GM23338 (cell line): ENCODE data around the gene FASTKD2. TPM values are rescaled to one million over a fixed set of nuclear protein-coding genes. Genes with fewer than 3 reads are reported as not detected.

Experiments used
- ATAC-seq: fragments of 200-7000 bp; cut with Tn5 transposase; 3 replicates; pipeline ENCODE4 v1.9.1; 2020
- DNase-seq: peaks from one replicate; pipeline ENCODE4 v3.0.0-alpha.2; 2015; ENCODE audit warnings: low spot score
- H2AFZ ChIP-seq: fragments of 200-600 bp; sonication (generic); 2 replicates; pipeline ENCODE4 v1.8.0; 2016; ENCODE audit warnings: antibody characterized with exemption, mild to moderate bottlenecking, moderate library complexity
- H3F3A ChIP-seq: fragments of 200-600 bp; sonication (generic); replicated peaks from 2 replicates; pipeline ENCODE4 v1.8.0; 2017; ENCODE audit warnings: antibody characterized with exemption, mixed run types, low read depth
- H3K27ac ChIP-seq: fragments of 200-600 bp; sonication (generic); 2 replicates; pipeline ENCODE4 v1.6.1; 2016; ENCODE audit warnings: low read depth
- H3K27me3 ChIP-seq: fragments of 200-600 bp; sonication (generic); 2 replicates; pipeline ENCODE4 v1.8.0; 2016; ENCODE audit warnings: mild to moderate bottlenecking, mixed run types, moderate library complexity; ENCODE audit not compliant: insufficient read depth
- H3K36me3 ChIP-seq: fragments of 200-600 bp; sonication (generic); 2 replicates; pipeline ENCODE4 v1.8.0; 2016; ENCODE audit warnings: mild to moderate bottlenecking; ENCODE audit not compliant: insufficient read depth
- H3K4me1 ChIP-seq: fragments of 200-600 bp; sonication (generic); 2 replicates; pipeline ENCODE4 v1.8.0; 2016; ENCODE audit warnings: mild to moderate bottlenecking, moderate library complexity; ENCODE audit not compliant: insufficient read depth
- H3K4me2 ChIP-seq: fragments of 200-600 bp; sonication (generic); 2 replicates; pipeline ENCODE4 v1.7.1; 2017; ENCODE audit warnings: mixed run types
- H3K4me3 ChIP-seq: fragments of 200-600 bp; sonication (generic); 2 replicates; pipeline ENCODE4 v1.6.1; 2016; ENCODE audit warnings: mixed run types
- H3K79me2 ChIP-seq: fragments of 200-600 bp; sonication (generic); replicated peaks from 2 replicates; pipeline ENCODE4 v1.8.0; 2017; ENCODE audit warnings: mild to moderate bottlenecking; ENCODE audit not compliant: insufficient read depth
- H3K9me2 ChIP-seq: fragments of 200-600 bp; sonication (generic); 2 replicates; pipeline ENCODE4 v1.8.0; 2017; ENCODE audit not compliant: insufficient read depth
- H4K20me1 ChIP-seq: fragments of 200-600 bp; sonication (generic); replicated peaks from 2 replicates; pipeline ENCODE4 v1.8.0; 2017; ENCODE audit warnings: mild to moderate bottlenecking; ENCODE audit not compliant: insufficient read depth
- H3K27ac Mint-ChIP-seq: 2 replicates; pipeline ENCODE4 v1.8.0; 2020; ENCODE audit warnings: inconsistent platforms, mild to moderate bottlenecking, moderate library complexity, mixed read lengths
- H3K27me3 Mint-ChIP-seq: 3 replicates; pipeline ENCODE4 v1.8.0; 2022; ENCODE audit warnings: low read depth, mild to moderate bottlenecking, moderate library complexity, mixed read lengths, inconsistent platforms; ENCODE audit not compliant: insufficient read depth, poor library complexity
- H3K36me3 Mint-ChIP-seq: 3 replicates; pipeline ENCODE4 v1.8.0; 2021; ENCODE audit warnings: low read depth, mild to moderate bottlenecking, inconsistent platforms, moderate library complexity, mixed read lengths
- H3K4me1 Mint-ChIP-seq: 3 replicates; pipeline ENCODE4 v1.8.0; 2020; ENCODE audit warnings: mild to moderate bottlenecking, inconsistent platforms, mixed read lengths
- H3K4me3 Mint-ChIP-seq: 3 replicates; pipeline ENCODE4 v1.8.0; 2021; ENCODE audit warnings: moderate library complexity, mild to moderate bottlenecking, inconsistent platforms, mixed read lengths
- H3K9me3 Mint-ChIP-seq: 3 replicates; pipeline ENCODE4 v1.8.0; 2020; ENCODE audit warnings: moderate library complexity, mild to moderate bottlenecking, inconsistent platforms, mixed read lengths
- CREB1 ChIP-seq: fragments of 250-450 bp; sonication (Bioruptor Pico); IDR thresholded peaks from 2 replicates; pipeline ENCODE4 v1.5.0; 2020; ENCODE audit warnings: low read depth, mild to moderate bottlenecking, moderate library complexity
- EZH2phosphoT487 ChIP-seq: fragments of 200-600 bp; sonication (generic); IDR thresholded peaks from one replicate; pipeline ENCODE4 v1.8.1; 2018; ENCODE audit warnings: antibody characterized with exemption; ENCODE audit not compliant: unreplicated experiment
- JUNB ChIP-seq: IDR thresholded peaks from one replicate; pipeline ENCODE4 v1.6.1; 2016; ENCODE audit warnings: antibody characterized with exemption; ENCODE audit not compliant: unreplicated experiment
- NANOG ChIP-seq: IDR thresholded peaks from 2 replicates; pipeline ENCODE4 v1.6.1; 2016; ENCODE audit warnings: antibody characterized with exemption, borderline replicate concordance
- POLR2AphosphoS5 ChIP-seq: IDR thresholded peaks from 2 replicates; pipeline ENCODE4 v1.6.1; 2016; ENCODE audit warnings: antibody characterized with exemption, low read depth
- STAT1 ChIP-seq: IDR thresholded peaks from one replicate; pipeline ENCODE4 v1.6.1; 2016; ENCODE audit warnings: antibody characterized with exemption; ENCODE audit not compliant: unreplicated experiment
- ZNF114 ChIP-seq: fragments of 250-450 bp; sonication (Bioruptor Pico); IDR thresholded peaks from 2 replicates; pipeline ENCODE4 v1.5.0; 2020; ENCODE audit warnings: mild to moderate bottlenecking, moderate library complexity
- ZNF331 ChIP-seq: fragments of 250-450 bp; sonication (Bioruptor Pico); IDR thresholded peaks from 2 replicates; pipeline ENCODE4 v1.5.0; 2020; ENCODE audit warnings: low read depth, mild to moderate bottlenecking, moderate library complexity
- polyA plus RNA-seq: library from polyadenylated mRNA; unstranded; fragments of >200 nt; fragmentation: Nextera tagmentation; extraction: Ambion mirVana; gene quantifications from 2 replicates; pipeline ENCODE4 v1.2.1, GENCODE V29; 2016
- total RNA-seq: library from RNA; depleted of rRNA; stranded (reverse); fragments of >200 nt; shearing (Covaris generic); gene quantifications from 2 replicates; pipeline ENCODE4 v1.2.3, GENCODE V29; 2014
- TF ChIP-seq, protein P1 (sequence below): fragments of 250-450 bp; sonication (Bioruptor Pico); IDR thresholded peaks from 2 replicates; pipeline ENCODE4 v1.5.0; 2020; ENCODE audit warnings: mild to moderate bottlenecking, moderate library complexity
- TF ChIP-seq, protein P2 (sequence below), 2 experiments: fragments of 200-600 bp in 1 of 2; sonication (generic) in 1 of 2; conservative IDR thresholded peaks; 2 replicates each; pipeline versions ENCODE4 v1.5.1 to v1.6.1; 2016 to 2017; ENCODE audit warnings: antibody characterized with exemption in 2 of 2, low read depth in 2 of 2, mild to moderate bottlenecking in 2 of 2, moderate library complexity in 1 of 2
- TF ChIP-seq, protein P3 (sequence below): IDR thresholded peaks from one replicate; pipeline ENCODE4 v1.6.1; 2018; ENCODE audit warnings: antibody characterized with exemption; ENCODE audit not compliant: unreplicated experiment
- TF ChIP-seq, protein P4 (sequence below): IDR thresholded peaks from 2 replicates; pipeline ENCODE4 v1.6.1; 2016; ENCODE audit warnings: antibody characterized with exemption

FASTKD2 gene
- total and polyA plus RNA-seq, 2 experiments from 2014 or later, result 20.5 to 48.7 TPM

DNA sequence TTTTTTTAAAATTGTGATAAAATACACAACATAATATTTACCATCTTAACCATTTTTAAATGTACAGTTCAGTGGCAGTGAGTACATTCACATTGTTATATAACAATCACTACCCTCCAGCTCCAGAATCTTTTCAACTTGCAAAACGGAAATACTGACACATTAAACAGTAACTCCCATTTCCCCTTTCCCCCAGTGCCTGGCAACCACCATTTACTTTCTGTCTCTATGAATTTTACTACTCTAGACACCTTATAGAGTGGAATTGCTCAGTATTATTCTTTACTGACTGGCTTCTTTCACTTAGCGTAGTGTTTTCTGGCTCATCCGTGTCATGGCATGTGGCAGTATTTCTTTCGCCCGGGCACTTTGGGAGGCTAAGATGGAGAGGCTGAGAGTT, 32.6 kb downstream of the FASTKD2 start (continued):
- TF ChIP-seq, protein P1, sequence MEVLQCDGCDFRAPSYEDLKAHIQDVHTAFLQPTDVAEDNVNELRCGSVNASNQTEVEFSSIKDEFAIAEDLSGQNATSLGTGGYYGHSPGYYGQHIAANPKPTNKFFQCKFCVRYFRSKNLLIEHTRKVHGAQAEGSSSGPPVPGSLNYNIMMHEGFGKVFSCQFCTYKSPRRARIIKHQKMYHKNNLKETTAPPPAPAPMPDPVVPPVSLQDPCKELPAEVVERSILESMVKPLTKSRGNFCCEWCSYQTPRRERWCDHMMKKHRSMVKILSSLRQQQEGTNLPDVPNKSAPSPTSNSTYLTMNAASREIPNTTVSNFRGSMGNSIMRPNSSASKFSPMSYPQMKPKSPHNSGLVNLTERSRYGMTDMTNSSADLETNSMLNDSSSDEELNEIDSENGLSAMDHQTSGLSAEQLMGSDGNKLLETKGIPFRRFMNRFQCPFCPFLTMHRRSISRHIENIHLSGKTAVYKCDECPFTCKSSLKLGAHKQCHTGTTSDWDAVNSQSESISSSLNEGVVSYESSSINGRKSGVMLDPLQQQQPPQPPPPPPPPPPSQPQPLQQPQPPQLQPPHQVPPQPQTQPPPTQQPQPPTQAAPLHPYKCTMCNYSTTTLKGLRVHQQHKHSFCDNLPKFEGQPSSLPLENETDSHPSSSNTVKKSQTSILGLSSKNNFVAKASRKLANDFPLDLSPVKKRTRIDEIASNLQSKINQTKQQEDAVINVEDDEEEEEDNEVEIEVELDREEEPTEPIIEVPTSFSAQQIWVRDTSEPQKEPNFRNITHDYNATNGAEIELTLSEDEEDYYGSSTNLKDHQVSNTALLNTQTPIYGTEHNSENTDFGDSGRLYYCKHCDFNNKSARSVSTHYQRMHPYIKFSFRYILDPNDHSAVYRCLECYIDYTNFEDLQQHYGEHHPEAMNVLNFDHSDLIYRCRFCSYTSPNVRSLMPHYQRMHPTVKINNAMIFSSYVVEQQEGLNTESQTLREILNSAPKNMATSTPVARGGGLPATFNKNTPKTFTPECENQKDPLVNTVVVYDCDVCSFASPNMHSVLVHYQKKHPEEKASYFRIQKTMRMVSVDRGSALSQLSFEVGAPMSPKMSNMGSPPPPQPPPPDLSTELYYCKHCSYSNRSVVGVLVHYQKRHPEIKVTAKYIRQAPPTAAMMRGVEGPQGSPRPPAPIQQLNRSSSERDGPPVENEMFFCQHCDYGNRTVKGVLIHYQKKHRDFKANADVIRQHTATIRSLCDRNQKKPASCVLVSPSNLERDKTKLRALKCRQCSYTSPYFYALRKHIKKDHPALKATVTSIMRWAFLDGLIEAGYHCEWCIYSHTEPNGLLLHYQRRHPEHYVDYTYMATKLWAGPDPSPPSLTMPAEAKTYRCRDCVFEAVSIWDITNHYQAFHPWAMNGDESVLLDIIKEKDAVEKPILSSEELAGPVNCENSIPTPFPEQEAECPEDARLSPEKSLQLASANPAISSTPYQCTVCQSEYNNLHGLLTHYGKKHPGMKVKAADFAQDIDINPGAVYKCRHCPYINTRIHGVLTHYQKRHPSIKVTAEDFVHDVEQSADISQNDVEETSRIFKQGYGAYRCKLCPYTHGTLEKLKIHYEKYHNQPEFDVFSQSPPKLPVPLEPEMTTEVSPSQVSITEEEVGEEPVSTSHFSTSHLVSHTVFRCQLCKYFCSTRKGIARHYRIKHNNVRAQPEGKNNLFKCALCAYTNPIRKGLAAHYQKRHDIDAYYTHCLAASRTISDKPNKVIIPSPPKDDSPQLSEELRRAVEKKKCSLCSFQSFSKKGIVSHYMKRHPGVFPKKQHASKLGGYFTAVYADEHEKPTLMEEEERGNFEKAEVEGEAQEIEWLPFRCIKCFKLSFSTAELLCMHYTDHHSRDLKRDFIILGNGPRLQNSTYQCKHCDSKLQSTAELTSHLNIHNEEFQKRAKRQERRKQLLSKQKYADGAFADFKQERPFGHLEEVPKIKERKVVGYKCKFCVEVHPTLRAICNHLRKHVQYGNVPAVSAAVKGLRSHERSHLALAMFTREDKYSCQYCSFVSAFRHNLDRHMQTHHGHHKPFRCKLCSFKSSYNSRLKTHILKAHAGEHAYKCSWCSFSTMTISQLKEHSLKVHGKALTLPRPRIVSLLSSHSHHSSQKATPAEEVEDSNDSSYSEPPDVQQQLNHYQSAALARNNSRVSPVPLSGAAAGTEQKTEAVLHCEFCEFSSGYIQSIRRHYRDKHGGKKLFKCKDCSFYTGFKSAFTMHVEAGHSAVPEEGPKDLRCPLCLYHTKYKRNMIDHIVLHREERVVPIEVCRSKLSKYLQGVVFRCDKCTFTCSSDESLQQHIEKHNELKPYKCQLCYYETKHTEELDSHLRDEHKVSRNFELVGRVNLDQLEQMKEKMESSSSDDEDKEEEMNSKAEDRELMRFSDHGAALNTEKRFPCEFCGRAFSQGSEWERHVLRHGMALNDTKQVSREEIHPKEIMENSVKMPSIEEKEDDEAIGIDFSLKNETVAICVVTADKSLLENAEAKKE (CRISPR knock-in tag), result no peak
- TF ChIP-seq ZNF331 (CRISPR knock-in tag), result no peak

DNA sequence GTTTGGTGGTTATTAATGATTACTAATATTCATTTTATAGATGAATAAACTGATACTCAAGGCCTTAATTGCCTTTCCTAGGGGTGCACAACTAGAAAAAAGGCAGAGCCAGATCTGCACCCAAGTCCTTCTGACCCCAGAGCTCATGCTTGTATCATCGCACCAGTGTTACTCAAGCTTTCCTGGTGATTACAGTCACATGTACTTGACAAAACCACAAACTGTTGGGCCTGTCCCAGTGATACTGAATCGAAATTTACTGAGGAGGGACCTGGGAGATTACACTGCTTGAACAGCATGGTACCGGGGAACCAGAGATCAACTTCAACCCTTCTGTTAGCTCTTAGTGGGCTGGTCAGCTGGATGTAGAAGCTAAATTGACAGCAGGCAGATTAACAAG, 33.7 kb downstream of the FASTKD2 start:
- H3K4me3 ChIP-seq, result no peak overlapping the region
- peaks cover 6% of the 10 kb centered on the region; the same call in 1 of the 2 replicates for H3F3A ChIP-seq
- H3K4me1 ChIP-seq, result peaks cover 42% of the 10 kb centered on the region
- no peaks in the 10 kb centered on the region for H4K20me1 ChIP-seq
- Mint-ChIP-seq H3K27me3 (no peaks in the 10 kb centered on the region), H3K27ac (no peak overlapping the region; the same call in 1 of the 2 replicates), H3K9me3 (no peaks in the 10 kb centered on the region), H3K4me3 (no peak overlapping the region), H3K36me3 (peaks cover 15% of the 10 kb centered on the region; the same call in 2 of the 3 replicates), H3K4me1 (peaks cover 41% of the 10 kb centered on the region)
- H3K79me2 ChIP-seq, result no peaks in the 10 kb centered on the region
- no peak overlapping the region for H3K4me2 ChIP-seq
- H3K9me2 ChIP-seq, result no peaks in the 10 kb centered on the region
- DNase-seq (no peak), ATAC-seq (no peak)
- H3K27me3 ChIP-seq, result no peaks in the 10 kb centered on the region
- H3K36me3 ChIP-seq, result no peaks in the 10 kb centered on the region
- H2AFZ ChIP-seq, result no peak overlapping the region
- no peak overlapping the region for H3K27ac ChIP-seq
- TF ChIP-seq CREB1 (CRISPR knock-in tag) (no peak), JUNB (no peak), STAT1 (no peak), EZH2phosphoT487 (no peak), NANOG (no peak), POLR2AphosphoS5 (no peak), ZNF114 (no peak)
- TF ChIP-seq, protein P2, sequence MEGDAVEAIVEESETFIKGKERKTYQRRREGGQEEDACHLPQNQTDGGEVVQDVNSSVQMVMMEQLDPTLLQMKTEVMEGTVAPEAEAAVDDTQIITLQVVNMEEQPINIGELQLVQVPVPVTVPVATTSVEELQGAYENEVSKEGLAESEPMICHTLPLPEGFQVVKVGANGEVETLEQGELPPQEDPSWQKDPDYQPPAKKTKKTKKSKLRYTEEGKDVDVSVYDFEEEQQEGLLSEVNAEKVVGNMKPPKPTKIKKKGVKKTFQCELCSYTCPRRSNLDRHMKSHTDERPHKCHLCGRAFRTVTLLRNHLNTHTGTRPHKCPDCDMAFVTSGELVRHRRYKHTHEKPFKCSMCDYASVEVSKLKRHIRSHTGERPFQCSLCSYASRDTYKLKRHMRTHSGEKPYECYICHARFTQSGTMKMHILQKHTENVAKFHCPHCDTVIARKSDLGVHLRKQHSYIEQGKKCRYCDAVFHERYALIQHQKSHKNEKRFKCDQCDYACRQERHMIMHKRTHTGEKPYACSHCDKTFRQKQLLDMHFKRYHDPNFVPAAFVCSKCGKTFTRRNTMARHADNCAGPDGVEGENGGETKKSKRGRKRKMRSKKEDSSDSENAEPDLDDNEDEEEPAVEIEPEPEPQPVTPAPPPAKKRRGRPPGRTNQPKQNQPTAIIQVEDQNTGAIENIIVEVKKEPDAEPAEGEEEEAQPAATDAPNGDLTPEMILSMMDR (conservative IDR thresholded peaks at IDR 0.05; ENCODE audit: low read depth in 2 of 2), result no peak
- TF ChIP-seq, protein P3, sequence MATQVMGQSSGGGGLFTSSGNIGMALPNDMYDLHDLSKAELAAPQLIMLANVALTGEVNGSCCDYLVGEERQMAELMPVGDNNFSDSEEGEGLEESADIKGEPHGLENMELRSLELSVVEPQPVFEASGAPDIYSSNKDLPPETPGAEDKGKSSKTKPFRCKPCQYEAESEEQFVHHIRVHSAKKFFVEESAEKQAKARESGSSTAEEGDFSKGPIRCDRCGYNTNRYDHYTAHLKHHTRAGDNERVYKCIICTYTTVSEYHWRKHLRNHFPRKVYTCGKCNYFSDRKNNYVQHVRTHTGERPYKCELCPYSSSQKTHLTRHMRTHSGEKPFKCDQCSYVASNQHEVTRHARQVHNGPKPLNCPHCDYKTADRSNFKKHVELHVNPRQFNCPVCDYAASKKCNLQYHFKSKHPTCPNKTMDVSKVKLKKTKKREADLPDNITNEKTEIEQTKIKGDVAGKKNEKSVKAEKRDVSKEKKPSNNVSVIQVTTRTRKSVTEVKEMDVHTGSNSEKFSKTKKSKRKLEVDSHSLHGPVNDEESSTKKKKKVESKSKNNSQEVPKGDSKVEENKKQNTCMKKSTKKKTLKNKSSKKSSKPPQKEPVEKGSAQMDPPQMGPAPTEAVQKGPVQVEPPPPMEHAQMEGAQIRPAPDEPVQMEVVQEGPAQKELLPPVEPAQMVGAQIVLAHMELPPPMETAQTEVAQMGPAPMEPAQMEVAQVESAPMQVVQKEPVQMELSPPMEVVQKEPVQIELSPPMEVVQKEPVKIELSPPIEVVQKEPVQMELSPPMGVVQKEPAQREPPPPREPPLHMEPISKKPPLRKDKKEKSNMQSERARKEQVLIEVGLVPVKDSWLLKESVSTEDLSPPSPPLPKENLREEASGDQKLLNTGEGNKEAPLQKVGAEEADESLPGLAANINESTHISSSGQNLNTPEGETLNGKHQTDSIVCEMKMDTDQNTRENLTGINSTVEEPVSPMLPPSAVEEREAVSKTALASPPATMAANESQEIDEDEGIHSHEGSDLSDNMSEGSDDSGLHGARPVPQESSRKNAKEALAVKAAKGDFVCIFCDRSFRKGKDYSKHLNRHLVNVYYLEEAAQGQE, result no peak
- TF ChIP-seq, protein P4, sequence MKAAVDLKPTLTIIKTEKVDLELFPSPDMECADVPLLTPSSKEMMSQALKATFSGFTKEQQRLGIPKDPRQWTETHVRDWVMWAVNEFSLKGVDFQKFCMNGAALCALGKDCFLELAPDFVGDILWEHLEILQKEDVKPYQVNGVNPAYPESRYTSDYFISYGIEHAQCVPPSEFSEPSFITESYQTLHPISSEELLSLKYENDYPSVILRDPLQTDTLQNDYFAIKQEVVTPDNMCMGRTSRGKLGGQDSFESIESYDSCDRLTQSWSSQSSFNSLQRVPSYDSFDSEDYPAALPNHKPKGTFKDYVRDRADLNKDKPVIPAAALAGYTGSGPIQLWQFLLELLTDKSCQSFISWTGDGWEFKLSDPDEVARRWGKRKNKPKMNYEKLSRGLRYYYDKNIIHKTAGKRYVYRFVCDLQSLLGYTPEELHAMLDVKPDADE, result no peak
